ENCODE data around the gene TRIO. TPM values are rescaled to one million over a fixed set of nuclear protein-coding genes. Genes with fewer than 3 reads are reported as not detected.

The TRIO gene
- total and polyA plus RNA-seq, 2 of the 8 experiments (the other 6 are each of a cell fraction or from before 2014, with no cell fraction given) = 35.1 to 69.1 TPM

DNA sequence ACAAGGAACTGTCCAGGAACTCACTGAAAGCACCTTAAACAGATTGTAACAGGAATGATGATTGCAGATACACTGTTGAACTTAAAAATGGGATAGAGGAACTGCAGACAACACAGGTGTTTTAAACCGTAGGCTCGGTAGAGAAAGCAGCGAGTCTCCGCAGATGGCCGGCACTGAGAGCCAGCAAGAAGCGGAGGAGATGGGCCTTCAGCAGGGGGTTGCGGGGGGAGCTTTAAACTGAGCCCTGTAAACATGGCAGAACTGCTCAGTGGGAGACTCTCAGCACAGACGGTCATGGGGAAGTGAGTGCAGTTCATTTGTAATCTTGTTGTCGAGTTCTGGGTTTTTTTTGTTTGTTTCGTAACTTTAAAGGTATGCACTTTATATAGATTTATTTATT lies 283.4 kb downstream of the TRIO start:
- WGBS, 2 experiments (ENCODE audit: extremely low coverage in 1 of 2, insufficient coverage in 1 of 2, insufficient read length in 1 of 2, insufficient replicate concordance in 2 of 2, low coverage in 1 of 2, low lambda C conversion rate in 2 of 2, missing lambda C conversion rate in 1 of 2) = 92% methylated on average over 10 of the region's 10 CpGs; no CpG with 5 or more reads in 1 of the 2 experiments
- H4K20me1 ChIP-seq (replicated peaks in 1 of 2; ENCODE audit: control insufficient read depth in 1 of 2, insufficient read depth in 2 of 2, low read length in 2 of 2) = peaks cover under 1 to 2% of the 10 kb centered on the region in 2 experiments
- H3K14ac ChIP-seq (ENCODE audit: insufficient read length) = no peak overlapping the region
- TF ChIP-seq BCL11A (IDR thresholded peaks at IDR 0.05; ENCODE audit: low read depth in 2 of 2, low read length in 2 of 2) (no peak), RNF2 (IDR thresholded peaks at IDR 0.05; ENCODE audit: borderline replicate concordance, low read depth, low read length, missing control alignments, poor library complexity, severe bottlenecking) (no peak)

More for the DNA sequence above, 283.4 kb downstream of the TRIO start:
- FAIRE-seq (no peak), DNase-seq (ENCODE audit: low read depth in 1 of 2, low spot score in 2 of 2) (no peak)
- no peak overlapping the region for H3K9ac ChIP-seq (replicated peaks in 1 of 4; ENCODE audit: extremely low read depth in 1 of 4, low read depth in 3 of 4, low read length in 3 of 4)
- no peak overlapping the region for H4K91ac ChIP-seq (replicated peaks; ENCODE audit: insufficient read length, low read length)
- no peak overlapping the region for H2BK20ac ChIP-seq (ENCODE audit: low read length)
- H2BK120ac ChIP-seq (replicated peaks; ENCODE audit: low read depth, low read length) = no peak overlapping the region
- ChIA-PET POLR2A (ENCODE audit: partially characterized antibody) (no interaction called here), CTCF (ENCODE audit: partially characterized antibody) (interaction anchor here (0.6 to 1.0 kb wide), 3 partner anchors 9 to 71 kb away, joined by 3 to 6 read pairs (median 5); no protein-coding TSS in a partner anchor)
- H3K18ac ChIP-seq (ENCODE audit: extremely low read depth, low read length) = no peak overlapping the region
- H3K27me3 ChIP-seq (replicated peaks in 1 of 4; ENCODE audit: control insufficient read depth in 3 of 4, extremely low read depth in 1 of 4, insufficient read depth in 3 of 4, low read length in 3 of 4) = no peaks in the 10 kb centered on the region
- H2AFZ ChIP-seq (ENCODE audit: low read length) = no peak overlapping the region
- no peaks in the 10 kb centered on the region for H3K9me3 ChIP-seq (ENCODE audit: insufficient read depth in 2 of 2, low read depth in 1 of 2, low read length in 1 of 2)
- no peak overlapping the region for H3K23ac ChIP-seq (ENCODE audit: insufficient read length)
- no peak overlapping the region for H2BK5ac ChIP-seq (ENCODE audit: low read depth, low read length)
- peaks cover 0 to 8% (median 4%) of the 10 kb centered on the region in 4 experiments; a peak in 2 of 8 replicates for H3K36me3 ChIP-seq (ENCODE audit: control insufficient read depth in 2 of 4, insufficient read depth in 4 of 4, low read length in 3 of 4)
- H3K4ac ChIP-seq (replicated peaks; ENCODE audit: insufficient read length, low read depth, low read length) = no peak overlapping the region
- no peaks in the 10 kb centered on the region for H3K79me2 ChIP-seq (ENCODE audit: control insufficient read depth in 1 of 2, insufficient read depth in 2 of 2, low read length in 2 of 2)
- H4K8ac ChIP-seq (ENCODE audit: extremely low read depth, insufficient read depth, low read length) = no peak overlapping the region
- no peak overlapping the region for H2BK15ac ChIP-seq (ENCODE audit: low read length)
- no peak overlapping the region for H3K27ac ChIP-seq (ENCODE audit: low read depth, low read length)
- H2AK5ac ChIP-seq (ENCODE audit: low read depth, low read length) = no peak overlapping the region
- H2BK12ac ChIP-seq (ENCODE audit: low read depth, low read length) = no peak overlapping the region
- no peak overlapping the region for H4K5ac ChIP-seq (ENCODE audit: insufficient read length, low read depth, low read length)
- no peaks in the 10 kb centered on the region for H3K79me1 ChIP-seq (ENCODE audit: low read depth, low read length)
- H3K4me3 ChIP-seq (ENCODE audit: extremely low read depth in 1 of 4, insufficient read depth in 2 of 4, low read depth in 3 of 4, low read length in 4 of 4) = no peak overlapping the region
- peaks cover 0 to 5% (median 0%) of the 10 kb centered on the region in 4 experiments; a peak in 2 of 7 replicates for H3K4me1 ChIP-seq (replicated peaks in 1 of 4; ENCODE audit: control insufficient read depth in 3 of 4, insufficient read depth in 4 of 4, low read length in 3 of 4)
- H3K23me2 ChIP-seq (ENCODE audit: low read depth, low read length) = no peaks in the 10 kb centered on the region
- H3K56ac ChIP-seq (replicated peaks; ENCODE audit: insufficient read length, low read depth, low read length) = no peak overlapping the region
- no peak overlapping the region for H3K4me2 ChIP-seq (ENCODE audit: insufficient read depth in 1 of 2, low read depth in 2 of 2, low read length in 2 of 2)
